Activated CD8-positive, alpha-beta memory T cell treated with anti-CD3 and anti-CD28 coated beads for 48 hours (primary cell): ENCODE data around the gene SPATA31A1.
"Not testable (repeated sequence)": the region's sequence is repeated elsewhere in the genome, so short reads cannot be mapped to it uniquely, and the experiment has no call there.

Experiments
- DNase-seq, 3 experiments: peaks; one replicate each; pipeline ENCODE4 v3.0.0-alpha.2; 2020; ENCODE audit warnings: low read depth in 2 of 3, low spot score in 2 of 3

Gene SPATA31A1

DNA sequence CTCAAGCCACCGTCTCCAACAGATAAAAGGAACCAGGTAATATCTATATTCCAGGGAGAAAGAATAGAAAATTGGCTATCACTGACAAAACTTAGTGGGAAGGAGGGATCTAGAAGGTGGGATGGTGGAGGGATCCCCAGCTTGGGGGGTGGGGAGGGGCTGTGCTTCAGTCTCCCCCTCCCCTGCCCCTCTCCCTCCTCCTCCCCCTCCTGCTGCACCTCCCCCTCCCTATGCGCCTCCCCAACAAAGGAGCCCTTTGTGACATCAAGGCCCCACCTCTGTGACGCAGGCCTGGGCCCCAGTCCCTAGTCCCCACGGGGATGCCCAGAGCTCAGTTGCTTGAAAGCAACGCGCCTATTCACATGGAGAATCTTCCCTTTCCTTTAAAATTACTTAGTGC lies at the start of gene SPATA31A1:
Gene SPATA31A1, plus strand, starts transcription at position 301 of the 400 bp plus-strand sequence. Its CDS starts 62 bp downstream, at position 363.
- not testable (repeated sequence) for DNase-seq

DNA sequence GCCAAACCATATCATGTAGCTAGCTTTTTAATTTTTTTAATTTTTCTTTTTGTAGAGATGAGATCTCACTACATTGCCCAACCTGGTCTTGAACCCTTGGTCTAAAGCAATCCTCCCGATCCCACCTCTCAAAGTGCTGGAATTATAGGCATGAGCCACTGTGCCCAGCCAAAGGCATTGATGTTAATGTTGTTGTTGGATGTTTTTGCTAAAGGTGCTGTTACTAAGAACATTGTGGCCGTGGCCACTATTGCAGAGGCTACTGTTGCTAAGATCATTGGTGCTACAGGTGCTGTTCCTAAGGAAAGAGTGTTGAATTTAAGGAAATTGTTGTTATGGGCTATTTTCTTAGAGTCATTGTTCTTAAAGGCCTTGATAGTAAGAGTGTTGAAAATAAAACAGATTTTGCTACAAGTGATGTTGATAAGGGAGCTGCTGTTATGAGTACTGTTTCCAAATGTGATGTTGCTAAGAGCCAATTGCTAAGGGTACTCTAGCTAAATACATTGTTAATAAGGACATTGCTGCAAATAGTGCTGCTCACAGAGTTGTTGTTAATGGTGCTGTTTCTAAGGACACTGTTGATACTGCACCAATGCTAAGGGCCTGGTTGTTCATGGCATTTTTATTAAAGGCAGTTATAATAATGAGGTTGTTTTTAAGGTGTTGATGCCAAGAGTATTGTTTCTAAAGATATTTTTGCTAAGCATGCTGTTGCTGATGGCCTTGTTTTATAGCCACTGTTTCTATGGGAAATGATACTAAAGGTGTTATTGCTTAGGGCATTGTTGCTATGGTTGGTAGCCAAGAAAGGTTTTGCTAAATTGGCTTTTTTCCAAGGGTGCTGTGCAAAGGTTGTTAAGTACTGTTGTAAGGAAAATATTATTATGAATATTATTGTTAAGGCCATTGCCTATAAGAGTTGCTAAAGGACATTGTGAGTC lies 52.1 kb downstream of the SPATA31A1 start:
- not testable (repeated sequence) for DNase-seq

DNA sequence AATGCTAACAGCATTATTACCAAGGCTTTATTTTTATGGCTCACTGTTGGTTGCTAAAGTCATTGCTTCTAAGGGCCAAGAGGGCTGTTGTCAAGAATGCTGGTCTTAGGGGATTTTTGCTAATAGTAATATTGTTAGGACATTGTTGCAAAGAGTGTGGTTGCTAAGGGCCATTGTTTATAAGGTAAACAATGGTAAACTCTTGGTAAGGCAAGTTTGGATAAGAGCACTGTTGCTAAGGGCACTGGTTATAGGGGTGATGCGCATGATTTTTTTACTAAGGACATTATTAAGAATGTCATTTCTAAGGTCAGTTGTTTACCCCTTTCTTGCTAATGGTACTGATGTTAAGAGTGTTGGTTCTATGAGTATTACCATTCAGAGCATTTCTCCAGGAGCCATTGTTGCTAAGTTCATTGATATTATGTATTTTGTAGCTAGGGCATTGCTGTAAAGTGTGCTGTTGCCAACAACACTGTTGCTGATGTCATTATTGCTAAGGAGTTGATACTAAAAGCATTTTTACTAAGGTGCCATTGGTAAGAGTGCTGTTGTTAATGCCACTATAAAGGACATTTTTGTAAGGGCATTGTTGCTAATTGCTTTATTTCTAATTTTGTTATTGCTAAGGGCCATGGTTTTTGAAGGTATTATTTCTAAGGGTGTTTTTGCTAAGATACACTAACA lies 55.9 kb downstream of the SPATA31A1 start:
- DNase-seq = not testable (repeated sequence)
